NCI-H2196 (cell line): Measurements from ENCODE around the gene SNW1.
"Not testable (repeated sequence)": the region's sequence is repeated elsewhere in the genome, so short reads cannot be mapped to it uniquely, and the experiment has no call there.

ENCODE experiments used
- DNase-seq: peaks from one replicate; lab custom pipeline; 2025; ENCODE audit not compliant: unreplicated experiment; lab: John Stamatoyannopoulos, UW

The SNW1 gene

GRCh38 chr14:77760381-77761204 is at the start of gene SNW1:
SNW1 (minus strand) TSS chr14:77761156; CDS start chr14:77761127, 29 bp downstream.
- DNase-seq, result peak; percentile 96

- no peak for DNase-seq
These were observed 48.1 kb upstream of the SNW1 start for GRCh38 chr14:77809011-77809410.

- no peak for DNase-seq
These were observed 47.3 kb upstream of the SNW1 start for GRCh38 chr14:77808250-77808649.

GRCh38 chr14:77805706-77806105 is 44.8 kb upstream of the SNW1 start:
- no peak for DNase-seq

GRCh38 chr14:77804592-77804991 is 43.6 kb upstream of the SNW1 start:
- no peak for DNase-seq

GRCh38 chr14:77800814-77801213 is 39.9 kb upstream of the SNW1 start:
- DNase-seq, result no peak

- peak; percentile 84 for DNase-seq
These were observed 39.1 kb upstream of the SNW1 start, which contains the start of gene ADCK1 for GRCh38 chr14:77799863-77800730. ADCK1 (plus strand) TSS chr14:77800109; CDS start chr14:77818979, 18,870 bp downstream.

- not testable (repeated sequence) for DNase-seq
These were observed 38.5 kb upstream of the SNW1 start for GRCh38 chr14:77799456-77799855.

GRCh38 chr14:77794357-77794756 is 33.4 kb upstream of the SNW1 start:
- no peak for DNase-seq

GRCh38 chr14:77793255-77793654 is 32.3 kb upstream of the SNW1 start:
- not testable (repeated sequence) for DNase-seq

- no peak for DNase-seq
These were observed 30.3 kb upstream of the SNW1 start for GRCh38 chr14:77791225-77791600.

GRCh38 chr14:77790566-77791224 is 29.7 kb upstream of the SNW1 start:
- DNase-seq, result no peak

- no peak for DNase-seq
These were observed 25.2 kb upstream of the SNW1 start for GRCh38 chr14:77786148-77786547.

GRCh38 chr14:77782202-77782601 is 21.2 kb upstream of the SNW1 start:
- no peak for DNase-seq

GRCh38 chr14:77773966-77774365 is 13.0 kb upstream of the SNW1 start:
- DNase-seq, result not testable (repeated sequence)

- not testable (repeated sequence) for DNase-seq
These were observed 7.6 kb upstream of the SNW1 start for GRCh38 chr14:77768442-77769069.

- DNase-seq, result no peak
These were observed 3.0 kb upstream of the SNW1 start for GRCh38 chr14:77763978-77764377.

- DNase-seq, result no peak
These were observed 2.4 kb upstream of the SNW1 start for GRCh38 chr14:77763316-77763715.

GRCh38 chr14:77761205-77761931 is 412 bp upstream of the SNW1 start:
- no peak for DNase-seq

- DNase-seq, result no peak
These were observed 8.0 kb downstream of the SNW1 start for GRCh38 chr14:77752799-77753516.
